Measurements from ENCODE around the gene NKD1. TPM values are rescaled to one million over a fixed set of nuclear protein-coding genes. Genes with fewer than 3 reads are reported as not detected.

Gene NKD1
- total and polyA plus RNA-seq, 2 experiments from 2014 or later, result not detected

- DNase-seq, result no peak
- no peak overlapping the region for H3K9ac ChIP-seq
Measured at GRCh38 chr16:50671644-50672260, 123.6 kb downstream of the NKD1 start.

GRCh38 chr16:50673496-50674275, 125.5 kb downstream of the NKD1 start:
- H3K36me3 ChIP-seq (ENCODE audit: low read depth), result no peaks in the 10 kb centered on the region
- no peaks in the 10 kb centered on the region for H3F3A ChIP-seq (ENCODE audit: insufficient read depth)
- 67 to 69% methylated on average over 66 of the region's 70 CpGs for WGBS, 2 experiments (ENCODE audit: low coverage in 1 of 2, low lambda C conversion rate in 2 of 2, missing lambda C conversion rate in 2 of 2)
- no peaks in the 10 kb centered on the region for H3K4me1 ChIP-seq (ENCODE audit: insufficient read depth)
- H3K4me2 ChIP-seq (ENCODE audit: unreplicated experiment), result no peak overlapping the region
- no peaks in the 10 kb centered on the region for H4K20me1 ChIP-seq (ENCODE audit: insufficient read depth)
- H3K9me3 ChIP-seq (ENCODE audit: low read depth), result no peaks in the 10 kb centered on the region
- H3K27ac ChIP-seq, result no peak overlapping the region
- no peak for DNase-seq
- no peak overlapping the region for H2AFZ ChIP-seq
- no peak overlapping the region for H3K4me3 ChIP-seq
- in situ Hi-C loops (cut with MboI), result no loop called here
- H3K79me2 ChIP-seq (ENCODE audit: insufficient read depth), result no peaks in the 10 kb centered on the region
- H3K9ac ChIP-seq, result no peak overlapping the region
- H3K9me2 ChIP-seq (ENCODE audit: insufficient read depth), result no peaks in the 10 kb centered on the region
- no peaks in the 10 kb centered on the region for H3K27me3 ChIP-seq (replicated peaks; ENCODE audit: insufficient read depth)
- TF ChIP-seq EZH2phosphoT487 (IDR thresholded peaks at IDR 0.05; ENCODE audit: insufficient read depth, low read depth) (no peak), EZH2 (IDR thresholded peaks at IDR 0.05; ENCODE audit: insufficient read depth, poor library complexity, severe bottlenecking) (no peak)

More at GRCh38 chr16:50671644-50672260, 123.6 kb downstream of the NKD1 start:
- Histone ChIP-seq H3K27ac (no peak overlapping the region), H3K9me2 (ENCODE audit: insufficient read depth) (no peaks in the 10 kb centered on the region), H3K4me1 (ENCODE audit: insufficient read depth) (no peaks in the 10 kb centered on the region), H3K9me3 (ENCODE audit: low read depth) (no peaks in the 10 kb centered on the region), H3K4me3 (no peak overlapping the region), H3F3A (ENCODE audit: insufficient read depth) (no peaks in the 10 kb centered on the region), H2AFZ (no peak overlapping the region), H3K79me2 (ENCODE audit: insufficient read depth) (no peaks in the 10 kb centered on the region), H3K4me2 (ENCODE audit: unreplicated experiment) (no peak overlapping the region), H3K36me3 (ENCODE audit: low read depth) (no peaks in the 10 kb centered on the region), H4K20me1 (ENCODE audit: insufficient read depth) (no peaks in the 10 kb centered on the region), H3K27me3 (replicated peaks; ENCODE audit: insufficient read depth) (no peaks in the 10 kb centered on the region)
- TF ChIP-seq EZH2phosphoT487 (IDR thresholded peaks at IDR 0.05; ENCODE audit: insufficient read depth, low read depth) (no peak), EZH2 (IDR thresholded peaks at IDR 0.05; ENCODE audit: insufficient read depth, poor library complexity, severe bottlenecking) (no peak)
- WGBS, 2 experiments (ENCODE audit: low coverage in 1 of 2, low lambda C conversion rate in 2 of 2, missing lambda C conversion rate in 2 of 2), result 45 to 68% methylated on average over 2 of the region's 2 CpGs
- in situ Hi-C loops (cut with MboI), result no loop called here

- H3K27me3 ChIP-seq (replicated peaks; ENCODE audit: insufficient read depth), result no peaks in the 10 kb centered on the region
- WGBS, 2 experiments (ENCODE audit: low coverage in 1 of 2, low lambda C conversion rate in 2 of 2, missing lambda C conversion rate in 2 of 2), result 65 to 72% methylated on average over 4 of the region's 4 CpGs
- DNase-seq, result no peak
- H3K9me3 ChIP-seq (ENCODE audit: low read depth), result no peaks in the 10 kb centered on the region
- in situ Hi-C loops (cut with MboI), result no loop called here
- no peaks in the 10 kb centered on the region for H3K9me2 ChIP-seq (ENCODE audit: insufficient read depth)
- H3K79me2 ChIP-seq (ENCODE audit: insufficient read depth), result no peaks in the 10 kb centered on the region
- no peak overlapping the region for H2AFZ ChIP-seq
- H3K36me3 ChIP-seq (ENCODE audit: low read depth), result no peaks in the 10 kb centered on the region
- H3F3A ChIP-seq (ENCODE audit: insufficient read depth), result no peaks in the 10 kb centered on the region
- TF ChIP-seq EZH2phosphoT487 (IDR thresholded peaks at IDR 0.05; ENCODE audit: insufficient read depth, low read depth) (no peak), EZH2 (IDR thresholded peaks at IDR 0.05; ENCODE audit: insufficient read depth, poor library complexity, severe bottlenecking) (no peak)
- no peak overlapping the region for H3K27ac ChIP-seq
- H3K4me1 ChIP-seq (ENCODE audit: insufficient read depth), result no peaks in the 10 kb centered on the region
- H3K9ac ChIP-seq, result no peak overlapping the region
- no peak overlapping the region for H3K4me3 ChIP-seq
- H4K20me1 ChIP-seq (ENCODE audit: insufficient read depth), result no peaks in the 10 kb centered on the region
- H3K4me2 ChIP-seq (ENCODE audit: unreplicated experiment), result no peak overlapping the region
Measured at GRCh38 chr16:50674831-50675230, 126.6 kb downstream of the NKD1 start.

GRCh38 chr16:50675686-50676610, 127.8 kb downstream of the NKD1 start:
- TF ChIP-seq EZH2phosphoT487 (IDR thresholded peaks at IDR 0.05; ENCODE audit: insufficient read depth, low read depth), result no peak
- TF ChIP-seq EZH2 (IDR thresholded peaks at IDR 0.05; ENCODE audit: insufficient read depth, poor library complexity, severe bottlenecking), result no peak
- Histone ChIP-seq H2AFZ (no peak overlapping the region), H3K4me1 (ENCODE audit: insufficient read depth) (no peaks in the 10 kb centered on the region), H3K9ac (no peak overlapping the region), H4K20me1 (ENCODE audit: insufficient read depth) (no peaks in the 10 kb centered on the region), H3K79me2 (ENCODE audit: insufficient read depth) (no peaks in the 10 kb centered on the region), H3K4me2 (ENCODE audit: unreplicated experiment) (no peak overlapping the region), H3K9me2 (ENCODE audit: insufficient read depth) (no peaks in the 10 kb centered on the region), H3K27me3 (replicated peaks; ENCODE audit: insufficient read depth) (no peaks in the 10 kb centered on the region), H3F3A (ENCODE audit: insufficient read depth) (no peaks in the 10 kb centered on the region), H3K27ac (no peak overlapping the region), H3K4me3 (no peak overlapping the region), H3K9me3 (ENCODE audit: low read depth) (no peaks in the 10 kb centered on the region), H3K36me3 (ENCODE audit: low read depth) (no peaks in the 10 kb centered on the region)
- in situ Hi-C loops (cut with MboI), result no loop called here
- 70 to 71% methylated on average over 23 of the region's 23 CpGs for WGBS, 2 experiments (ENCODE audit: low coverage in 1 of 2, low lambda C conversion rate in 2 of 2, missing lambda C conversion rate in 2 of 2)
- no peak for DNase-seq

Data from GM23248 (cell line).